IPS DF 19.7 (cell line): ENCODE measurements around the gene SLC22A23.

Experiments used
- DNase-seq: peaks from one replicate; pipeline ENCODE4 v3.0.0-alpha.2; 2013; ENCODE audit warnings: low read depth, low spot score

Gene SLC22A23

DNA sequence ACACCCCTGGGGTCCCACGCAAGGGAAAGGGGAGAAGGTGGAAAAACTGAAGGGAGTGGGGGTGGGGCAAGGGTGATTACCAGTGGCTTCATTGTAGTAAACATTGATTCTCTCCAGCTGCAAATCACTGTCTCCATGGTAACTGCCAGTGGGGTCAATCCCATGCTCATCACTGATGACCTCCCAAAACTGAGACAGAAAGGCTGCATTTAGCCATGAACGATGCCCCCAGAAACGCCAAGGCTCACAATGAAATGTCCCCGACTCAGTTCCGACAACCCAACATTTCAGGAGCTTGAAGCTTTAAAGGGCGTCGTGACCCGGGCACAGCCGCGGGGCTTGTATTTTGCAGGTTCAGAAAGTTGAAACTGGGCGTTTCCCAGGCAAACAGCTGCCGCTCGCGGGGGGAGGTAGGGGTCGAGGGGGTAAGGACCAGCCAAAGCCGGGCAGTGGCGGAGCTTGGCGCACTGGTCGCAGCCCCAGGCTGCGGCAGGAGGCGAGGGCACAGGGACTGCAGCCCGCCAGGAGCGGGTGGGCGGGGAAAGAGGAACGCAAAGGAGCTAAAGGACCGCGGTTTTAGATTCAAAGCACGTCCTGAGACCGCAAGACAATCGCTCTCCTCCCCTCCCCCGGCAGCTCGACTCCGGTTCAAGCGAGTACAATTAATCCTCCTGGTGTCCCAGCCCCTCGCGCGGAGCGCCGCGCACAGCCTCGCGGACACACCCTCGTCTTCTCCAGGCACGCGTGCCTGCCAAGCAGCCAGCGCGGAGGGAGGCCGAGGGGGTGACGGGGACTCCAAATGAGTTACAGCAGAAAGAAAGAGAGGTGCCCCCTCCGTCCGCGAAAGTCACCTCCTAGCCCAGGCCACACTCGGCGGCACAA is 230.1 kb downstream of the SLC22A23 start:
- no peak for DNase-seq

DNA sequence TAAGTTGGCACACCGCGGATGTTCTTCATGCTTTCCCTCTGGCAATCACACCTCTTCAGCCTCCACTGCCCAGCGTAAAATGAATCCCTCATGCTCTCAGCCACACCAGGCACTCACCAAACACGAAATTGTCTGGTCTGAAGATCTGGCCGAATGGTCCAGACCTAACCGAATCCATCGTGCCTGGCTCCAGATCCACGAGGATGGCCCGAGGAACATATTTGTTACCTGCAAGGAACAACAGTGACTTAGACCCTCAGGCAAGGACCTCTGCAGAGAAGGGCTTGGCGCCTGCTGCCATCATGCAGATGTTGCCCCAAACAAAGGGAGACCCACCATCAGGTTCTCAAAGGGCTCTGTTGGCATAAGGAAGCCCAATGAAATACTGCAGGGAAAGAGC is 230.8 kb downstream of the SLC22A23 start:
- no peak for DNase-seq

GRCh38 chr6:3222506-3223038 is 234.3 kb downstream of the SLC22A23 start:
- no peak for DNase-seq

- no peak for DNase-seq
Observed at GRCh38 chr6:3221578-3221977, 235.3 kb downstream of the SLC22A23 start.

- DNase-seq = no peak
Observed at GRCh38 chr6:3220366-3220765, 236.5 kb downstream of the SLC22A23 start.
